Hepatocyte (in vitro differentiated cells): ENCODE measurements around the gene DSCAML1. TPM values are rescaled to one million over a fixed set of nuclear protein-coding genes. Genes with fewer than 3 reads are reported as not detected.

ENCODE experiments used
- DNase-seq: peaks from one replicate; pipeline ENCODE4 v3.0.0-alpha.2; 2016; ENCODE audit warnings: low spot score
- H2AFZ ChIP-seq: fragments of 200-600 bp; sonication (generic); 2 replicates; pipeline ENCODE4 v1.6.0; 2016; ENCODE audit warnings: antibody characterized with exemption, mild to moderate bottlenecking
- H3K27ac ChIP-seq: fragments of 200-600 bp; sonication (generic); 2 replicates; pipeline ENCODE4 v1.5.1; 2016; ENCODE audit warnings: mild to moderate bottlenecking
- H3K27me3 ChIP-seq: fragments of 200-600 bp; sonication (generic); 2 replicates; pipeline ENCODE4 v1.6.1; 2016
- H3K36me3 ChIP-seq: fragments of 200-600 bp; sonication (generic); replicated peaks from 2 replicates; pipeline ENCODE4 v1.5.1; 2016; ENCODE audit warnings: low read depth; ENCODE audit not compliant: insufficient read depth
- H3K4me1 ChIP-seq: fragments of 200-600 bp; sonication (generic); 2 replicates; pipeline ENCODE4 v1.5.1; 2016; ENCODE audit warnings: mild to moderate bottlenecking, moderate library complexity; ENCODE audit not compliant: insufficient read depth
- H3K4me2 ChIP-seq: fragments of 200-600 bp; sonication (generic); 2 replicates; pipeline ENCODE4 v1.6.0; 2016
- H3K4me3 ChIP-seq: fragments of 200-600 bp; sonication (generic); 2 replicates; pipeline ENCODE4 v1.5.1; 2016; ENCODE audit warnings: mild to moderate bottlenecking
- H3K79me2 ChIP-seq: fragments of 200-600 bp; sonication (generic); 2 replicates; pipeline ENCODE4 v1.6.0; 2017; ENCODE audit warnings: mild to moderate bottlenecking
- H3K9me2 ChIP-seq: fragments of 200-600 bp; sonication (generic); replicated peaks from 2 replicates; pipeline ENCODE4 v1.6.0; 2017; ENCODE audit warnings: mild to moderate bottlenecking; ENCODE audit not compliant: insufficient read depth
- H3K9me3 ChIP-seq: fragments of 200-600 bp; sonication (generic); 2 replicates; pipeline ENCODE4 v1.5.1; 2016; ENCODE audit warnings: low read depth, mild to moderate bottlenecking
- H4K20me1 ChIP-seq: fragments of 200-600 bp; sonication (generic); 2 replicates; pipeline ENCODE4 v1.6.0; 2016; ENCODE audit warnings: mild to moderate bottlenecking; ENCODE audit not compliant: insufficient read depth, poor library complexity, severe bottlenecking
- EZH2 ChIP-seq: fragments of 200-600 bp; sonication (generic); IDR thresholded peaks from 2 replicates; pipeline ENCODE4 v1.6.1; 2016; ENCODE audit warnings: antibody characterized with exemption, mild to moderate bottlenecking, borderline replicate concordance
- EZH2phosphoT487 ChIP-seq: fragments of 200-600 bp; sonication (generic); IDR thresholded peaks from one replicate; pipeline ENCODE4 v1.6.1; 2018; ENCODE audit warnings: antibody characterized with exemption, mild to moderate bottlenecking, low read depth, moderate library complexity; ENCODE audit not compliant: unreplicated experiment, severe bottlenecking
- WGBS: methylation state at CpG from one replicate; pipeline ENCODE4 v1.1.6; 2016; ENCODE audit warnings: low lambda C conversion rate; ENCODE audit errors: missing lambda C conversion rate; 5-methylcytosine and 5-hydroxymethylcytosine counted together
- polyA plus RNA-seq: library from polyadenylated mRNA; unstranded; fragments of >200 nt; fragmentation: Nextera tagmentation; extraction: Ambion mirVana; gene quantifications from 2 replicates; pipeline ENCODE4 v1.2.1, GENCODE V29; 2016
- total RNA-seq: library from RNA; depleted of rRNA; stranded (reverse); fragments of >200 nt; gene quantifications from 2 replicates; pipeline ENCODE4 v1.2.3, GENCODE V29; 2014
- TF ChIP-seq, protein P1 (sequence below): fragments of 200-600 bp; sonication (generic); IDR thresholded peaks from 2 replicates; pipeline ENCODE4 v1.5.1; 2016; ENCODE audit warnings: antibody characterized with exemption, mild to moderate bottlenecking; ENCODE audit not compliant: poor library complexity

DSCAML1 gene
- total and polyA plus RNA-seq, 2 experiments from 2014 or later: 0.46 to 2.6 TPM

DNA sequence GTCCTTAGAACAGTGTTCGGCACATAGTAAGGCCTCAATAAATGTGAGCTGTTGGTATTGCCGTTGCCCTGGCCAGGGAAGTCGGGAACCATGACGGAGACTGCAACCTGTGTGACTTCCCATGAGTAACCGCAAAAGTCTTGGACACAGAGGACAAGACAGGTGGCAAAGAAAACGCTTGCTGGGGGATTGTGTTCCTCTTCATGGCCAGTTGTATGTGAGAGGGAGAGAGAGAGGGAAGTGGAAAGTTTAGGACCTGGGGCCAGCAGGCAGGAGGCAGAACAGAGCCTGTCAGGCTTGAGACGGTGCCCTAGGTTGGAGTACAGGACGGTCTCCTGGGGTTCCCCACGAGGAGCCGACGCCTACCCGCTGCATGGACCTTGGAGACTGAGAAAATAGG lies 379.2 kb downstream of the DSCAML1 start:
- Histone ChIP-seq H3K36me3 (no peaks in the 10 kb centered on the region), H3K27ac (no peak overlapping the region), H3K9me3 (no peaks in the 10 kb centered on the region), H3K27me3 (no peaks in the 10 kb centered on the region), H4K20me1 (no peaks in the 10 kb centered on the region), H2AFZ (no peak overlapping the region), H3K4me2 (no peak overlapping the region), H3K9me2 (no peaks in the 10 kb centered on the region), H3K4me3 (no peak overlapping the region), H3K79me2 (no peaks in the 10 kb centered on the region), H3K4me1 (peaks cover 5% of the 10 kb centered on the region)
- WGBS: 95% methylated on average over 12 of the region's 12 CpGs
- no peak for DNase-seq
- TF ChIP-seq, protein P1, sequence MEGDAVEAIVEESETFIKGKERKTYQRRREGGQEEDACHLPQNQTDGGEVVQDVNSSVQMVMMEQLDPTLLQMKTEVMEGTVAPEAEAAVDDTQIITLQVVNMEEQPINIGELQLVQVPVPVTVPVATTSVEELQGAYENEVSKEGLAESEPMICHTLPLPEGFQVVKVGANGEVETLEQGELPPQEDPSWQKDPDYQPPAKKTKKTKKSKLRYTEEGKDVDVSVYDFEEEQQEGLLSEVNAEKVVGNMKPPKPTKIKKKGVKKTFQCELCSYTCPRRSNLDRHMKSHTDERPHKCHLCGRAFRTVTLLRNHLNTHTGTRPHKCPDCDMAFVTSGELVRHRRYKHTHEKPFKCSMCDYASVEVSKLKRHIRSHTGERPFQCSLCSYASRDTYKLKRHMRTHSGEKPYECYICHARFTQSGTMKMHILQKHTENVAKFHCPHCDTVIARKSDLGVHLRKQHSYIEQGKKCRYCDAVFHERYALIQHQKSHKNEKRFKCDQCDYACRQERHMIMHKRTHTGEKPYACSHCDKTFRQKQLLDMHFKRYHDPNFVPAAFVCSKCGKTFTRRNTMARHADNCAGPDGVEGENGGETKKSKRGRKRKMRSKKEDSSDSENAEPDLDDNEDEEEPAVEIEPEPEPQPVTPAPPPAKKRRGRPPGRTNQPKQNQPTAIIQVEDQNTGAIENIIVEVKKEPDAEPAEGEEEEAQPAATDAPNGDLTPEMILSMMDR: no peak
- TF ChIP-seq EZH2: no peak
- TF ChIP-seq EZH2phosphoT487: no peak

- TF ChIP-seq EZH2 (no peak), EZH2phosphoT487 (no peak)
- TF ChIP-seq, protein P1: no peak
- 79% methylated on average over 6 of the region's 6 CpGs for WGBS
Measured at GRCh38 chr11:117417342-117417741, 379.7 kb downstream of the DSCAML1 start.

DNA sequence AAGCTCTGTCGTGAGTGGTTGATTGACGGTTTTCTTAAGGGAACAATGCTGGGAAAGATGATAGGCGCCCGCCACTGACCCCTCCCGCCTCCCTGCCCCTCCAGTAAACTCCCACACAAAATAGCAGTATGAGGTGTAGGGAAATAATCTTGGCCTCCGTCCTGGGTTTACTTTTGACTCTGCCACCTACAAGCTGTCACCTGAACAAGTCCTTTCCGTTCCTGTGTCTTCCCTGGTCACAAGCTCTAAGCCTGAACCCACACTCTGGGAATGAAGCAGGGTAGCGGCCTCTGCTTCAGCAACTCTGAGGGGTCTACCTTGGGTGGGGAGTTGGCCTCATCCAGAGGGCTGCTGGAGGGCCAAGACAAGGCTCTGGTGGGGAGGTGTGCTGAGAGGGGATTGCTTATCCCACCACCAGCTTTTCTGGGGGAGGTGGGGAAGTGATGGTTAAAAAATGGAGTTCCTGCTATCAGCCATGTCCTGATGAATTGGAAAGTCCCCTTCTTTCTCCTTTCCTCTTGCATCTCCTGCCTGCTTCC lies 381.6 kb downstream of the DSCAML1 start:
- Histone ChIP-seq H3K4me3 (no peak overlapping the region), H2AFZ (no peak overlapping the region), H4K20me1 (no peaks in the 10 kb centered on the region), H3K36me3 (no peaks in the 10 kb centered on the region), H3K27me3 (no peaks in the 10 kb centered on the region), H3K9me3 (no peaks in the 10 kb centered on the region), H3K4me1 (peaks cover 5% of the 10 kb centered on the region), H3K9me2 (no peaks in the 10 kb centered on the region), H3K27ac (no peak overlapping the region), H3K79me2 (no peaks in the 10 kb centered on the region), H3K4me2 (no peak overlapping the region)
- TF ChIP-seq, protein P1: no peak
- TF ChIP-seq EZH2phosphoT487 (no peak), EZH2 (no peak)
- WGBS: 88% methylated on average over 8 of the region's 8 CpGs
- DNase-seq: no peak

More at GRCh38 chr11:117417342-117417741, 379.7 kb downstream of the DSCAML1 start:
- H3K4me3 ChIP-seq: no peak overlapping the region
- H3K36me3 ChIP-seq: no peaks in the 10 kb centered on the region
- no peak for DNase-seq
- H3K79me2 ChIP-seq: no peaks in the 10 kb centered on the region
- no peak overlapping the region for H3K4me2 ChIP-seq
- H3K27me3 ChIP-seq: no peaks in the 10 kb centered on the region
- no peaks in the 10 kb centered on the region for H4K20me1 ChIP-seq
- no peaks in the 10 kb centered on the region for H3K9me2 ChIP-seq
- H3K9me3 ChIP-seq: no peaks in the 10 kb centered on the region
- H3K4me1 ChIP-seq: peaks cover 5% of the 10 kb centered on the region
- H3K27ac ChIP-seq: no peak overlapping the region
- no peak overlapping the region for H2AFZ ChIP-seq
